HepG2 (cell line): ENCODE measurements around the gene PRMT5. TPM values are rescaled to one million over a fixed set of nuclear protein-coding genes. Genes with fewer than 3 reads are reported as not detected.

Source experiments
- BHLHE40 ChIP-seq: IDR thresholded peaks from 2 replicates; pipeline ENCODE4 v1.6.1; 2011; ENCODE audit warnings: low read length, improper control_type of control experiment
- CREM ChIP-seq, 2 experiments: sonication (generic) in 1 of 2; formaldehyde crosslinking in 1 of 2; IDR thresholded peaks; 2 replicates each; pipeline versions ENCODE4 v1.4.0 to v1.6.1; 2016 to 2020; ENCODE audit warnings: antibody characterized with exemption in 1 of 2, mild to moderate bottlenecking in 1 of 2, missing genetic modification reagents in 1 of 2
- EEA1 ChIP-seq: sonication (generic); formaldehyde crosslinking; IDR thresholded peaks from 2 replicates; pipeline ENCODE4 v1.5.1; 2020; ENCODE audit warnings: mild to moderate bottlenecking, missing genetic modification reagents, borderline replicate concordance
- IKZF4 ChIP-seq: sonication (generic); formaldehyde crosslinking; IDR thresholded peaks from 2 replicates; pipeline ENCODE4 v1.5.1; 2020; ENCODE audit warnings: borderline replicate concordance, mild to moderate bottlenecking, low read depth, missing genetic modification reagents; ENCODE audit errors: not compliant biosample characterization
- JDP2 ChIP-seq: sonication (generic); formaldehyde crosslinking; IDR thresholded peaks from 2 replicates; pipeline ENCODE4 v1.8.1; 2022; ENCODE audit warnings: missing genetic modification reagents, borderline replicate concordance
- MTA1 ChIP-seq: sonication (generic); formaldehyde crosslinking; IDR thresholded peaks from 2 replicates; pipeline ENCODE4 v1.4.0; 2020; ENCODE audit warnings: missing genetic modification reagents, mild to moderate bottlenecking, borderline replicate concordance
- NR2F6 ChIP-seq, 2 experiments: IDR thresholded peaks; 2 replicates each; pipeline ENCODE4 v1.6.1; 2016; ENCODE audit warnings: antibody characterized with exemption in 1 of 2, mild to moderate bottlenecking in 1 of 2
- PHF21A ChIP-seq: sonication (generic); formaldehyde crosslinking; IDR thresholded peaks from 2 replicates; pipeline ENCODE4 v1.5.0; 2020; ENCODE audit warnings: mild to moderate bottlenecking, missing genetic modification reagents
- PRPF4 ChIP-seq: fragments of 200-400 bp; formaldehyde crosslinking; IDR thresholded peaks from 2 replicates; pipeline ENCODE4 v1.6.1; 2016; ENCODE audit warnings: low read length, low read depth; ENCODE audit not compliant: poor library complexity, severe bottlenecking
- ZBTB42 ChIP-seq: sonication (generic); formaldehyde crosslinking; IDR thresholded peaks from 2 replicates; pipeline ENCODE4 v1.5.0; 2020; ENCODE audit warnings: mild to moderate bottlenecking, missing genetic modification reagents
- ZNF260 ChIP-seq: sonication (generic); formaldehyde crosslinking; IDR thresholded peaks from 2 replicates; pipeline ENCODE4 v1.4.0; 2020; ENCODE audit warnings: missing genetic modification reagents, low read depth, mild to moderate bottlenecking, borderline replicate concordance
- ZNF629 ChIP-seq: sonication (generic); formaldehyde crosslinking; conservative IDR thresholded peaks from 2 replicates; pipeline ENCODE4 v1.5.0; 2020; ENCODE audit warnings: missing genetic modification reagents
- ZNF879 ChIP-seq: sonication (generic); formaldehyde crosslinking; IDR thresholded peaks from 2 replicates; pipeline ENCODE4 v1.8.1; 2023; ENCODE audit warnings: missing genetic modification reagents
- polyA plus RNA-seq, 8 experiments: library from polyadenylated mRNA; depleted of rRNA in 3 of 8; stranded (reverse) in 7 of 8; unstranded in 1 of 8; fragments of >200 nt; fragmentation: Illumina TruSeq in 4 of 8; extraction: Trizol in 4 of 8; gene quantifications; 2 replicates each; pipeline versions ENCODE4 v1.2.1 to v1.2.3, GENCODE V29; 2011 to 2016; ENCODE audit warnings: low read depth in 4 of 8, missing spikeins in 1 of 8, mixed read lengths in 1 of 8; ENCODE audit not compliant: insufficient read depth in 1 of 8
- total RNA-seq, 5 experiments: library from RNA; depleted of rRNA; stranded (reverse); fragments of >200 nt; fragmentation: Illumina TruSeq; extraction: Trizol; gene quantifications; 2 replicates each; pipeline ENCODE4 v1.2.3, GENCODE V29; 2016; ENCODE audit warnings: low read depth in 1 of 5
- TF ChIP-seq, protein P1 (sequence below): sonication (generic); formaldehyde crosslinking; IDR thresholded peaks from 2 replicates; pipeline ENCODE4 v1.4.0; 2020; ENCODE audit warnings: missing genetic modification reagents
- TF ChIP-seq, protein P2 (sequence below): sonication (generic); formaldehyde crosslinking; IDR thresholded peaks from 2 replicates; pipeline ENCODE4 v1.9.0; 2022; ENCODE audit warnings: missing genetic modification reagents, mild to moderate bottlenecking, borderline replicate concordance
- TF ChIP-seq, protein P3 (sequence below): sonication (generic); formaldehyde crosslinking; conservative IDR thresholded peaks from 2 replicates; pipeline ENCODE4 v1.8.0; 2022; ENCODE audit warnings: mild to moderate bottlenecking, moderate library complexity, missing genetic modification reagents
- TF ChIP-seq, protein P4 (sequence below): sonication (generic); formaldehyde crosslinking; IDR thresholded peaks from 2 replicates; pipeline ENCODE4 v1.5.0; 2020; ENCODE audit warnings: mild to moderate bottlenecking, missing genetic modification reagents

PRMT5 gene
- total and polyA plus RNA-seq, 2 of the 13 experiments (the other 11 are each of a cell fraction or from before 2014, with no cell fraction given), result 210 to 354 TPM

DNA sequence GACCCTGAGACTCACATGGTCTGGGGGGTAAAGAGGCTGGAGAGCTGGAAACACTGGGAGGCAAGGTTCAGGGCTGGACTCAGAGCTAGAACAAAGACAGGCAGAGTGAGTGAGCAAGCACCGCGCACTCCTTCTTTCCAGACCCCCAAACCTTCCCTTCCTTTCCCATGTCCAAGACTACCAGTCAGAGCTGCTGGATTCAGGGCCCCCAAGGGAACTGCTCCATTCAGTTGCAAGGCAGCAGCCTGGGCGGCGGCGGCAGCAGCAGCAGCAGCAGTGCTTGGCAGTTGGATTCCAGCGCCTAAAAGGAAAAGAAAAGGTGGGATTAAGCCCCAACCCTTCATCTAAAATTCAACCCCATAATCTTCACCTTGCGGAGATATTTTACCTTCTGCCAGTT is 27.4 kb downstream of the PRMT5 start (continued):
- TF ChIP-seq, protein P1, sequence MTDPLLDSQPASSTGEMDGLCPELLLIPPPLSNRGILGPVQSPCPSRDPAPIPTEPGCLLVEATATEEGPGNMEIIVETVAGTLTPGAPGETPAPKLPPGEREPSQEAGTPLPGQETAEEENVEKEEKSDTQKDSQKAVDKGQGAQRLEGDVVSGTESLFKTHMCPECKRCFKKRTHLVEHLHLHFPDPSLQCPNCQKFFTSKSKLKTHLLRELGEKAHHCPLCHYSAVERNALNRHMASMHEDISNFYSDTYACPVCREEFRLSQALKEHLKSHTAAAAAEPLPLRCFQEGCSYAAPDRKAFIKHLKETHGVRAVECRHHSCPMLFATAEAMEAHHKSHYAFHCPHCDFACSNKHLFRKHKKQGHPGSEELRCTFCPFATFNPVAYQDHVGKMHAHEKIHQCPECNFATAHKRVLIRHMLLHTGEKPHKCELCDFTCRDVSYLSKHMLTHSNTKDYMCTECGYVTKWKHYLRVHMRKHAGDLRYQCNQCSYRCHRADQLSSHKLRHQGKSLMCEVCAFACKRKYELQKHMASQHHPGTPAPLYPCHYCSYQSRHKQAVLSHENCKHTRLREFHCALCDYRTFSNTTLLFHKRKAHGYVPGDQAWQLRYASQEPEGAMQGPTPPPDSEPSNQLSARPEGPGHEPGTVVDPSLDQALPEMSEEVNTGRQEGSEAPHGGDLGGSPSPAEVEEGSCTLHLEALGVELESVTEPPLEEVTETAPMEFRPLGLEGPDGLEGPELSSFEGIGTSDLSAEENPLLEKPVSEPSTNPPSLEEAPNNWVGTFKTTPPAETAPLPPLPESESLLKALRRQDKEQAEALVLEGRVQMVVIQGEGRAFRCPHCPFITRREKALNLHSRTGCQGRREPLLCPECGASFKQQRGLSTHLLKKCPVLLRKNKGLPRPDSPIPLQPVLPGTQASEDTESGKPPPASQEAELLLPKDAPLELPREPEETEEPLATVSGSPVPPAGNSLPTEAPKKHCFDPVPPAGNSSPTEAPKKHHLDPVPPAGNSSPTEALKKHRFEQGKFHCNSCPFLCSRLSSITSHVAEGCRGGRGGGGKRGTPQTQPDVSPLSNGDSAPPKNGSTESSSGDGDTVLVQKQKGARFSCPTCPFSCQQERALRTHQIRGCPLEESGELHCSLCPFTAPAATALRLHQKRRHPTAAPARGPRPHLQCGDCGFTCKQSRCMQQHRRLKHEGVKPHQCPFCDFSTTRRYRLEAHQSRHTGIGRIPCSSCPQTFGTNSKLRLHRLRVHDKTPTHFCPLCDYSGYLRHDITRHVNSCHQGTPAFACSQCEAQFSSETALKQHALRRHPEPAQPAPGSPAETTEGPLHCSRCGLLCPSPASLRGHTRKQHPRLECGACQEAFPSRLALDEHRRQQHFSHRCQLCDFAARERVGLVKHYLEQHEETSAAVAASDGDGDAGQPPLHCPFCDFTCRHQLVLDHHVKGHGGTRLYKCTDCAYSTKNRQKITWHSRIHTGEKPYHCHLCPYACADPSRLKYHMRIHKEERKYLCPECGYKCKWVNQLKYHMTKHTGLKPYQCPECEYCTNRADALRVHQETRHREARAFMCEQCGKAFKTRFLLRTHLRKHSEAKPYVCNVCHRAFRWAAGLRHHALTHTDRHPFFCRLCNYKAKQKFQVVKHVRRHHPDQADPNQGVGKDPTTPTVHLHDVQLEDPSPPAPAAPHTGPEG (CRISPR knock-in tag), result no peak
- TF ChIP-seq BHLHE40 (no peak), IKZF4 (no peak), ZBTB42 (no peak), PHF21A (no peak), JDP2 (CRISPR knock-in tag) (no peak), EEA1 (CRISPR knock-in tag) (no peak), ZNF879 (no peak), PRPF4 (no peak), NR2F6 (IDR thresholded peaks at IDR 0.05) (no peak), NR2F6 (CRISPR knock-in tag; IDR thresholded peaks at IDR 0.05) (no peak), ZNF629 (no peak), CREM (IDR thresholded peaks at IDR 0.05) (no peak), CREM (CRISPR knock-in tag; IDR thresholded peaks at IDR 0.05) (no peak), ZNF260 (CRISPR knock-in tag) (no peak), MTA1 (CRISPR knock-in tag) (no peak)
- TF ChIP-seq, protein P2, sequence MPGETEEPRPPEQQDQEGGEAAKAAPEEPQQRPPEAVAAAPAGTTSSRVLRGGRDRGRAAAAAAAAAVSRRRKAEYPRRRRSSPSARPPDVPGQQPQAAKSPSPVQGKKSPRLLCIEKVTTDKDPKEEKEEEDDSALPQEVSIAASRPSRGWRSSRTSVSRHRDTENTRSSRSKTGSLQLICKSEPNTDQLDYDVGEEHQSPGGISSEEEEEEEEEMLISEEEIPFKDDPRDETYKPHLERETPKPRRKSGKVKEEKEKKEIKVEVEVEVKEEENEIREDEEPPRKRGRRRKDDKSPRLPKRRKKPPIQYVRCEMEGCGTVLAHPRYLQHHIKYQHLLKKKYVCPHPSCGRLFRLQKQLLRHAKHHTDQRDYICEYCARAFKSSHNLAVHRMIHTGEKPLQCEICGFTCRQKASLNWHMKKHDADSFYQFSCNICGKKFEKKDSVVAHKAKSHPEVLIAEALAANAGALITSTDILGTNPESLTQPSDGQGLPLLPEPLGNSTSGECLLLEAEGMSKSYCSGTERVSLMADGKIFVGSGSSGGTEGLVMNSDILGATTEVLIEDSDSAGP (CRISPR knock-in tag), result no peak
- TF ChIP-seq, protein P3, sequence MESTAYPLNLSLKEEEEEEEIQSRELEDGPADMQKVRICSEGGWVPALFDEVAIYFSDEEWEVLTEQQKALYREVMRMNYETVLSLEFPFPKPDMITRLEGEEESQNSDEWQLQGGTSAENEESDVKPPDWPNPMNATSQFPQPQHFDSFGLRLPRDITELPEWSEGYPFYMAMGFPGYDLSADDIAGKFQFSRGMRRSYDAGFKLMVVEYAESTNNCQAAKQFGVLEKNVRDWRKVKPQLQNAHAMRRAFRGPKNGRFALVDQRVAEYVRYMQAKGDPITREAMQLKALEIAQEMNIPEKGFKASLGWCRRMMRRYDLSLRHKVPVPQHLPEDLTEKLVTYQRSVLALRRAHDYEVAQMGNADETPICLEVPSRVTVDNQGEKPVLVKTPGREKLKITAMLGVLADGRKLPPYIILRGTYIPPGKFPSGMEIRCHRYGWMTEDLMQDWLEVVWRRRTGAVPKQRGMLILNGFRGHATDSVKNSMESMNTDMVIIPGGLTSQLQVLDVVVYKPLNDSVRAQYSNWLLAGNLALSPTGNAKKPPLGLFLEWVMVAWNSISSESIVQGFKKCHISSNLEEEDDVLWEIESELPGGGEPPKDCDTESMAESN (CRISPR knock-in tag), result no peak
- TF ChIP-seq, protein P4, sequence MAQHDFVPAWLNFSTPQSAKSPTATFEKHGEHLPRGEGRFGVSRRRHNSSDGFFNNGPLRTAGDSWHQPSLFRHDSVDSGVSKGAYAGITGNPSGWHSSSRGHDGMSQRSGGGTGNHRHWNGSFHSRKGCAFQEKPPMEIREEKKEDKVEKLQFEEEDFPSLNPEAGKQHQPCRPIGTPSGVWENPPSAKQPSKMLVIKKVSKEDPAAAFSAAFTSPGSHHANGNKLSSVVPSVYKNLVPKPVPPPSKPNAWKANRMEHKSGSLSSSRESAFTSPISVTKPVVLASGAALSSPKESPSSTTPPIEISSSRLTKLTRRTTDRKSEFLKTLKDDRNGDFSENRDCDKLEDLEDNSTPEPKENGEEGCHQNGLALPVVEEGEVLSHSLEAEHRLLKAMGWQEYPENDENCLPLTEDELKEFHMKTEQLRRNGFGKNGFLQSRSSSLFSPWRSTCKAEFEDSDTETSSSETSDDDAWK (CRISPR knock-in tag), result no peak
